ENCODE measurements around the gene ERBB3. TPM values are rescaled to one million over a fixed set of nuclear protein-coding genes. Genes with fewer than 3 reads are reported as not detected.
"Not testable (repeated sequence)": the region's sequence is repeated elsewhere in the genome, so short reads cannot be mapped to it uniquely, and the experiment has no call there.

Gene ERBB3
- total RNA-seq, 2 donors from 2014 or later: 1.1 to 3.2 TPM

- peaks cover 21% of the 10 kb centered on the region for H3K36me3 ChIP-seq
- peaks cover 12 to 15% of the 10 kb centered on the region in 2 donors for H3K4me1 ChIP-seq (ENCODE audit: control insufficient read depth in 1 of 2, low read depth in 2 of 2)
- ATAC-seq (ENCODE audit: insufficient number of reproducible peaks, low FRiP score, low read depth) (no peak), DNase-seq (ENCODE audit: low spot score) (no peak)
- H3K27me3 ChIP-seq (replicated peaks; ENCODE audit: insufficient read depth): no peaks in the 10 kb centered on the region
- no peak overlapping the region for H3K4me3 ChIP-seq
- TF ChIP-seq CTCF (IDR thresholded peaks at IDR 0.05): no peak
- peak overlapping the region in 1 of 2 donors; percentile 26 for H3K27ac ChIP-seq
- no peaks in the 10 kb centered on the region for H3K9me3 ChIP-seq
Observed at GRCh38 chr12:56046027-56046780, 33.8 kb upstream of the ERBB3 start.

GRCh38 chr12:56053407-56053893 lies 26.5 kb upstream of the ERBB3 start:
- DNase-seq (ENCODE audit: low spot score) (no peak), ATAC-seq (ENCODE audit: insufficient number of reproducible peaks, low FRiP score, low read depth) (no peak)
- Histone ChIP-seq H3K9me3 (no peaks in the 10 kb centered on the region), H3K27ac (no peak overlapping the region), H3K36me3 (no peaks in the 10 kb centered on the region), H3K27me3 (replicated peaks; ENCODE audit: insufficient read depth) (no peaks in the 10 kb centered on the region), H3K4me3 (no peak overlapping the region), H3K4me1 (ENCODE audit: control insufficient read depth in 1 of 2, low read depth in 2 of 2) (no peaks in the 10 kb centered on the region)
- TF ChIP-seq CTCF (IDR thresholded peaks at IDR 0.05): no peak

GRCh38 chr12:56059964-56060363 lies 20.0 kb upstream of the ERBB3 start:
- not testable (repeated sequence) for H3K4me3 ChIP-seq; H3K27me3 ChIP-seq (replicated peaks; ENCODE audit: insufficient read depth); H3K4me1 ChIP-seq (ENCODE audit: control insufficient read depth in 1 of 2, low read depth in 2 of 2); H3K36me3 ChIP-seq; H3K27ac ChIP-seq; H3K9me3 ChIP-seq; ATAC-seq (ENCODE audit: insufficient number of reproducible peaks, low FRiP score, low read depth); DNase-seq (ENCODE audit: low spot score)

GRCh38 chr12:56061982-56062381 lies 18.0 kb upstream of the ERBB3 start:
- Histone ChIP-seq H3K27me3 (replicated peaks; ENCODE audit: insufficient read depth) (no peaks in the 10 kb centered on the region), H3K36me3 (no peaks in the 10 kb centered on the region), H3K27ac (no peak overlapping the region), H3K4me1 (ENCODE audit: control insufficient read depth in 1 of 2, low read depth in 2 of 2) (no peaks in the 10 kb centered on the region), H3K9me3 (no peaks in the 10 kb centered on the region), H3K4me3 (no peak overlapping the region)
- DNase-seq (ENCODE audit: low spot score) (no peak), ATAC-seq (ENCODE audit: insufficient number of reproducible peaks, low FRiP score, low read depth) (no peak)
- TF ChIP-seq CTCF (IDR thresholded peaks at IDR 0.05): no peak

GRCh38 chr12:56062996-56063395 lies 17.0 kb upstream of the ERBB3 start:
- Histone ChIP-seq H3K4me3 (no peak overlapping the region), H3K36me3 (no peaks in the 10 kb centered on the region), H3K4me1 (ENCODE audit: control insufficient read depth in 1 of 2, low read depth in 2 of 2) (no peaks in the 10 kb centered on the region), H3K9me3 (no peaks in the 10 kb centered on the region), H3K27ac (no peak overlapping the region), H3K27me3 (replicated peaks; ENCODE audit: insufficient read depth) (no peaks in the 10 kb centered on the region)
- ATAC-seq (ENCODE audit: insufficient number of reproducible peaks, low FRiP score, low read depth) (no peak), DNase-seq (ENCODE audit: low spot score) (no peak)
- TF ChIP-seq CTCF (IDR thresholded peaks at IDR 0.05): no peak

Measured in thoracic aorta (tissue), 2 donors.